ENCODE data around the gene ZNF732.

DNA sequence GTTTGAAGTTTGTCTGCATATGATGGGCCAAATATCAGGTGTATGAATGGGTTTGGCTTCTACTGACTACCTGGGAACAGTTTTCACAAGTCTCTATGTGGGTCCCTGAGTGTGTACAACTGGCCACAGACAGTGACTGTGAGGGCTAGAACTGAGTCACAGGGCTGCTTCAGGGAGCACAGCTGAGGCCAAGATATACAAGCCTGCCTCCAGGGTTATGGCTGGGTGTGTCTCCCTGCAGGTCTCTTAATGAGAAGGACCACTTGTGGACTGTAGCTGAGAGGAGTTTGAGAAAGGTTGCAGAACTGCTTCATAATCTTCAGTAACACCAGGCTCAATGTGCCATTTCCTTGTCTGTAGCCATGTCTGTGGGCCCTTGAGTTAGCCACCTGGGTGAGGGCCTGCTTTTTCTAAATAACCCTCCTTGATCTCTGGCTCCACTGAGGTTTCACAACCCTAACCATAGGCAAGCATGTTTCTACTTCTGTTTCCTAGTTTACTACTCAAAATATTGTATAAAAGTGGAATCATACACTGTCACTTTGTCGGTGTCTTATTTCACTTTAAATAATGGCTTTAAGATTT, 81.3 kb downstream of the ZNF732 start:
- TF ChIP-seq POLR2A (IDR thresholded peaks at IDR 0.05), result no peak
- TF ChIP-seq, protein P1, sequence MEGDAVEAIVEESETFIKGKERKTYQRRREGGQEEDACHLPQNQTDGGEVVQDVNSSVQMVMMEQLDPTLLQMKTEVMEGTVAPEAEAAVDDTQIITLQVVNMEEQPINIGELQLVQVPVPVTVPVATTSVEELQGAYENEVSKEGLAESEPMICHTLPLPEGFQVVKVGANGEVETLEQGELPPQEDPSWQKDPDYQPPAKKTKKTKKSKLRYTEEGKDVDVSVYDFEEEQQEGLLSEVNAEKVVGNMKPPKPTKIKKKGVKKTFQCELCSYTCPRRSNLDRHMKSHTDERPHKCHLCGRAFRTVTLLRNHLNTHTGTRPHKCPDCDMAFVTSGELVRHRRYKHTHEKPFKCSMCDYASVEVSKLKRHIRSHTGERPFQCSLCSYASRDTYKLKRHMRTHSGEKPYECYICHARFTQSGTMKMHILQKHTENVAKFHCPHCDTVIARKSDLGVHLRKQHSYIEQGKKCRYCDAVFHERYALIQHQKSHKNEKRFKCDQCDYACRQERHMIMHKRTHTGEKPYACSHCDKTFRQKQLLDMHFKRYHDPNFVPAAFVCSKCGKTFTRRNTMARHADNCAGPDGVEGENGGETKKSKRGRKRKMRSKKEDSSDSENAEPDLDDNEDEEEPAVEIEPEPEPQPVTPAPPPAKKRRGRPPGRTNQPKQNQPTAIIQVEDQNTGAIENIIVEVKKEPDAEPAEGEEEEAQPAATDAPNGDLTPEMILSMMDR (IDR thresholded peaks at IDR 0.05), result no peak
